WI38 (cell line): Measurements from ENCODE around the gene RETREG1.

ENCODE experiments used
- H3K4me3 ChIP-seq: 2 replicates; pipeline ENCODE4 v1.5.1; 2011; ENCODE audit warnings: low read depth, mild to moderate bottlenecking, control low read depth, low read length
- TF ChIP-seq, protein P1 (sequence below): IDR thresholded peaks from 2 replicates; pipeline ENCODE4 v1.5.1; 2012; ENCODE audit warnings: low read depth, mild to moderate bottlenecking, control low read depth, low read length

RETREG1 gene

DNA sequence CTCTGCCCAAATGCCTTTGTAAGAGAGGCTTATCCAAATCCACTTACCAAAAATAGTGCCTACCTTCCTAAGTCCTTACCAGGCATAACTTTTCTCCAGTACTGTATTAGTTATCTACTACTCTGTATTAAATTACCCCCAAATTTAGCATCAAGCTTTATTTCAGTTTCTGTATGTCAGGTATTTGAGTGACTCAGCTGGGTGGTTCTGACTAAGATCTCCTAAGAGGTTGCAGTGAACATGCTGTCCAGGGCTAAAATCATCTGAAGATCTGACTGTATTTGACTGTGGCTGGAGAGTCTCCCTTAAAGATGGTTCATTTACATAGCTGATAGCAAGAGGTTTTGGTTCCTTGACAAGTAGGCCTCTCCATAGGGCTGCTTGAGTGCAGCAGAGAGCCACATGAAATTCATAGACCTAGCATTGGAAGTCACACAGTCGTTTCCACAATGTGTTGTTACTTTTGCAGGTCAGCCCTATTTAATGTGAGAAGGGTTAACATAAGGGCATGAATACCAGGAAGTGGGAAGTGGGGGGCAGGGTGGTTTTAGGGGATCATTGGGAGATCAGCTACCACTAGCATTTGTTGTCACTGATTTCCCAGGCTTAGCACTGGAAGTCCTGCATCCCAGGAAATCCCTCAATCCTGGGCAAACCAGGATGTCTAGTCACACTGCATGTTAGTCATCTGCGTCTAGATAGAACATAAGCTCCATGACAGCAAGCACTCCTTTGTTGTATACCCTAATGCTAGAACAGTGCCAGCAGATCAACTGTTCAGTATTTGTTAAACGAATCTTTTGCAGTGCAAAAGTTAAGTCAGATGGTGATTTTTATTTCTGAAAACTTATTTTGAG, 149.2 kb downstream of the RETREG1 start:
- no peak overlapping the region for H3K4me3 ChIP-seq
- TF ChIP-seq, protein P1, sequence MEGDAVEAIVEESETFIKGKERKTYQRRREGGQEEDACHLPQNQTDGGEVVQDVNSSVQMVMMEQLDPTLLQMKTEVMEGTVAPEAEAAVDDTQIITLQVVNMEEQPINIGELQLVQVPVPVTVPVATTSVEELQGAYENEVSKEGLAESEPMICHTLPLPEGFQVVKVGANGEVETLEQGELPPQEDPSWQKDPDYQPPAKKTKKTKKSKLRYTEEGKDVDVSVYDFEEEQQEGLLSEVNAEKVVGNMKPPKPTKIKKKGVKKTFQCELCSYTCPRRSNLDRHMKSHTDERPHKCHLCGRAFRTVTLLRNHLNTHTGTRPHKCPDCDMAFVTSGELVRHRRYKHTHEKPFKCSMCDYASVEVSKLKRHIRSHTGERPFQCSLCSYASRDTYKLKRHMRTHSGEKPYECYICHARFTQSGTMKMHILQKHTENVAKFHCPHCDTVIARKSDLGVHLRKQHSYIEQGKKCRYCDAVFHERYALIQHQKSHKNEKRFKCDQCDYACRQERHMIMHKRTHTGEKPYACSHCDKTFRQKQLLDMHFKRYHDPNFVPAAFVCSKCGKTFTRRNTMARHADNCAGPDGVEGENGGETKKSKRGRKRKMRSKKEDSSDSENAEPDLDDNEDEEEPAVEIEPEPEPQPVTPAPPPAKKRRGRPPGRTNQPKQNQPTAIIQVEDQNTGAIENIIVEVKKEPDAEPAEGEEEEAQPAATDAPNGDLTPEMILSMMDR = no peak

DNA sequence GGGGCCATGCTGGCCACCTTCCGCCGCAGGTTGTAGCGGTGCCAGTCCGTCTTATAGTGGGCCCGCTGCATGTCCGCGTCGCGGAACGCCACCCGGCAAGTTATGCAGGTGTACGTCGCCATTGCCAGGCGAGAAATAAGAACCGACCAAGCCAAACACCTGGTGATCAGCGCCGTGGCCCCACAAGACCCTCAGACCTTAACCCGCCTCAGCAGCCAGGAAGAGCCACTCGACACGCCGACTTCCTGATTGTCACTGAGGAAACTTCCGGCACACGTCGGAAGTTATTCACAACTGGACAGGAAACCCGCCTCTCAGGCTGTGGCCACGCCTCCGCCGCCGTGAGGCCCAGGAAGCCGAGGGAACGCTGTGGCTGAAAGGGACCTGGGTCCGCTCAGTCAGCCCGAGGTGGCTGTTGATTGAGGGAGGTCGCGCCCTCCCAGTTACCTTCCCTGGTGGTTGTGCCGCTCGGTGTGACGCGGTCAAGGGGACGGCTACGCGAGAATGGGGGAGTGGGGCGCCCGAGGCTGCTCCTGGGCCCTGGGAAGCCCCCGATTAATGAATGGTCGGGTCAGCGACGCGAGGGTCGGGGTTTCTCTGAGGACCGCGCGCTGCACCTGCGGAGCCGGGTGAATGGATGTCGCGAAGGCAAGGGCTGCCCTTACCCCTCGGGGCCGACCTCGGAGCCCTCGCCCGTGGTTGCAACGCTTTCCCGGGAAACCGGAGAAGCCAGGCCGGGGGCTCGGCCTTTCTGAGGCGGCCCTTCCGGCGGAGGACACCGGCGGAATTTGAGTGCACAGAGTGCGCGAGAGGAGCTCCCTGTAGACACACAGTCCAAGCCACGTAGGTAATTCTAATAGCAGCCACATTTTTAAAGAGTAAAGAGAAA, 151.0 kb downstream of the RETREG1 start, which contains the start of gene ZNF622:
Gene ZNF622 (minus strand): TSS at position 257 of the 889 bp plus-strand sequence. CDS start 135 bp downstream, at position 122.
- peak within 1 kb of the TSS; percentile 97 for H3K4me3 ChIP-seq
- TF ChIP-seq, protein P1 = no peak

DNA sequence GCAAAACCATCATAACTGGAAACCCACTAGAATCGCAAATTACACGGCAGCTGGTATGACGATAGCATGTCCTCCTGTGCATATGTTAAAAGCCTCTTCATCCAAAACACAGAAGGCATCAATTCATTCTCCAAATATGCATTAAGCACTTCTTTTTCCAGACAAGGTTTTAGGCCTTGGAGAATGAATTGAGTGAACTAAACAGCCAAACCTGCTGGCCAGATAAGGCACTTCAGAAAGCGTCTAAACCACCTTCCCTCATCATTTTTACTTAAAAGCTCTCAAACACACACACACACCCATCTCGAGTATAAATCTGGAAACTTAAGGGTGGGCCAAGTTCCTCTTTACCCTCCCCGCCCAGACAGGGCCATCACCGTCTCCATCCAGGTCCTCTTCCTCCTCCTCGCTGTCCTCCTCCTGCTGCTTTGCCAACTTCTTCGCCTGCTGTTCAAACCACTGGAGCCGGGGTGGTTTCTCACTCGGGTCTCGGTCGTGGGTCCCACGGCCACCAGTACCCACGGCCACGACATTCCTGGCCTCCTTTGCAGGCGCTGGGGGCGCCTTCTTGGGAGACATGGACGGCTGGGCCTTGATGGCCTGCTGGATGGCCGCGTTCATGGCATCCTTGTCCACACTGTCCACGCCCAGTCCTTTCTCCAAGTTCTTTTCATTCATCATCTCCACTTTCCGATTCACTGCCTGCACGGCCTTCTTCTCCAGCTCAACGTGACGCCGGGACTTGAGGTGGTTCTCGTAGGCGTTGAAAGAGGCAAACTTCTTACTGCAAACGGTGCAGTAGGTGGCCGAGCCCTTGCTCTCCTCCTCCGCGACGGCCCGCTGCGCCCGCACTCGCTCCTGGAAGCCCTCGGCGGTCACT, 151.9 kb downstream of the RETREG1 start:
- TF ChIP-seq, protein P1 = no peak
- peak overlapping the region; percentile 97 for H3K4me3 ChIP-seq

DNA sequence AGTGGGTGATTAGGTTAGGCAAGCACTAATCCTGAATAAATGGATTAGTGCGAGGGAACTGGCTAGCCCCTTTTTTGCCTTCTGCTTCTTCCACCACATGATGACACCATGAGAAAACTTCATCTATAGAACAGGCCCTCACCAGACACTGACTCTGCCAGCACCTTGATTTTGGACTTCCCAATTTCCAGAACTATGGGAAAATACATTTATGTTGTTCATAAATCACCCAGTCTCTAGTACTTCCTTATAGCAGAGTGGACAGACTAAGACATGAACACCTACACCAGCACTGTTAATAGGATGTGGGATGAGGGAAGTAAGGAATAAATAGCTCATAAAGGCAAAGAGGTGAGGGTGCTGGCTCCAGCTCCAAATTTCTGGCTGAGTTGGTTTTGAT, 152.6 kb downstream of the RETREG1 start:
- TF ChIP-seq, protein P1 = no peak
- H3K4me3 ChIP-seq = peak overlapping the region; percentile 97

DNA sequence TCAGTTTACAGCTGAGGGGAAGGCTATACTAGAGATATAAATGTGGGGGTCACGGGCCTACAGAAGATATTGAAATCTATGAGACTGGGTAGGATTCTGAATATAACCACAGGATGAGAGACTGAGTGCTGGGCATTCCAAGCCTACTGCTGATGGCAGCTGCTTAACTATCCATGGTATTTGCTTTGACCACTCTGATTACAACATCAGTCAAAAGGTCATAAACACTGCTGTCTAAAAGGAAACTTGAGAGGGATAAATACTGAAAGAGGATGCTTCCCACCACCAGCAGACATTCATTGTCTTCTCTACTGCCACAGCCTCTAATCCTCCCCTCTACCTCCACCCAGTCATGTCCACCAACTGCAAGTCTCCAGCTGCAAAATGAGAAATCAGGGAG, 155.0 kb downstream of the RETREG1 start:
- TF ChIP-seq, protein P1 = no peak

DNA sequence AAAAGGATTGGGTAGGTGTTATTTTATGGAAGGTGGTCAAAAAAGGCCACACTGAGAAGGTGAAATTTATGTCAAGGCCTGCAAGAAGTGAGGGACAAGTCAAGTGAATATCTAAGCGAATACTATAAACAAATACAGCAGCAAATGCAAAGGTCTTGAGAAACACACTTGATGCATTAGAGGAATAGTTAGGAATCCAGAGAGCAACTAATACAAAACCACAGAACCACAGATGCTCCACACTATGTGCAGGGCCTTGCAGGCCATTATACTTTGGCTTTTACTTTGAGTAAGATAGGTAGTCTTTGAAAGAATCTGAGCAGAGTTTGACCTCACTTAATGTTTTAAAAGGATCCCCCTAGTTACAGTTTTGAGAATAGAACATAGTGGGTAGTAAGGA, 155.8 kb downstream of the RETREG1 start:
- TF ChIP-seq, protein P1 = no peak
- H3K4me3 ChIP-seq = 0 out of 2 replicates have a peak overlapping the region, but pooled peaks have one; percentile 2

More for the DNA sequence above, 155.0 kb downstream of the RETREG1 start:
- no peak overlapping the region for H3K4me3 ChIP-seq
